Ishikawa (cell line): ENCODE data around the gene LRIT1.

Experiments
- CEBPB ChIP-seq: IDR thresholded peaks from 2 replicates; pipeline ENCODE4 v1.6.1; 2012
- CREB1 ChIP-seq: IDR thresholded peaks from 2 replicates; pipeline ENCODE4 v1.6.1; 2012; ENCODE audit warnings: low read depth
- EGR1 ChIP-seq: IDR thresholded peaks from 2 replicates; pipeline ENCODE4 v1.6.1; 2012
- EP300 ChIP-seq: IDR thresholded peaks from 2 replicates; pipeline ENCODE4 v1.6.1; 2012; ENCODE audit warnings: borderline replicate concordance
- FOXM1 ChIP-seq: IDR thresholded peaks from 2 replicates; pipeline ENCODE4 v1.6.1; 2012; ENCODE audit warnings: low read depth, borderline replicate concordance
- MAX ChIP-seq: IDR thresholded peaks from 2 replicates; pipeline ENCODE4 v1.6.1; 2012
- NFIC ChIP-seq: IDR thresholded peaks from 2 replicates; pipeline ENCODE4 v1.6.1; 2012
- RAD21 ChIP-seq: IDR thresholded peaks from 2 replicates; pipeline ENCODE4 v1.6.1; 2012; ENCODE audit warnings: low read depth
- REST ChIP-seq: IDR thresholded peaks from 2 replicates; pipeline ENCODE4 v1.6.1; 2012; ENCODE audit warnings: low read depth, mild to moderate bottlenecking
- TAF1 ChIP-seq: IDR thresholded peaks from 2 replicates; pipeline ENCODE4 v1.6.1; 2012; ENCODE audit warnings: low read depth, mild to moderate bottlenecking
- TCF12 ChIP-seq: IDR thresholded peaks from 2 replicates; pipeline ENCODE4 v1.6.1; 2012; ENCODE audit warnings: low read depth
- TEAD4 ChIP-seq: IDR thresholded peaks from 2 replicates; pipeline ENCODE4 v1.6.1; 2012
- USF1 ChIP-seq: IDR thresholded peaks from 2 replicates; pipeline ENCODE4 v1.6.1; 2012
- YY1 ChIP-seq: IDR thresholded peaks from 2 replicates; pipeline ENCODE4 v1.6.1; 2012; ENCODE audit warnings: low read depth
- ZBTB7A ChIP-seq: IDR thresholded peaks from 2 replicates; pipeline ENCODE4 v1.6.1; 2012; ENCODE audit warnings: low read depth

LRIT1 gene

GRCh38 chr10:84212014-84212413, 29.3 kb downstream of the LRIT1 start:
- no peak for TF ChIP-seq YY1
- no peak for TF ChIP-seq ZBTB7A
- TF ChIP-seq NFIC: no peak
- no peak for TF ChIP-seq EP300
- TF ChIP-seq MAX: no peak
- TF ChIP-seq CEBPB: no peak
- no peak for TF ChIP-seq TAF1

- TF ChIP-seq YY1 (no peak), EGR1 (no peak), RAD21 (no peak), TCF12 (no peak), CEBPB (no peak), USF1 (no peak), REST (no peak), EP300 (no peak), TAF1 (no peak), ZBTB7A (no peak), CREB1 (no peak), NFIC (no peak), MAX (no peak), TEAD4 (no peak)
These were observed 29.8 kb downstream of the LRIT1 start for GRCh38 chr10:84211566-84211965.

GRCh38 chr10:84208023-84208422, 33.3 kb downstream of the LRIT1 start:
- no peak for TF ChIP-seq CREB1
- TF ChIP-seq ZBTB7A: no peak
- TF ChIP-seq NFIC: no peak
- TF ChIP-seq REST: no peak
- no peak for TF ChIP-seq FOXM1
- no peak for TF ChIP-seq TCF12
- TF ChIP-seq TEAD4: no peak
- no peak for TF ChIP-seq YY1
- TF ChIP-seq CEBPB: no peak

GRCh38 chr10:84205853-84206525, 35.4 kb downstream of the LRIT1 start:
- TF ChIP-seq TEAD4 (no peak), TAF1 (no peak), ZBTB7A (no peak)

- no peak for TF ChIP-seq ZBTB7A
- peak; percentile 83 for TF ChIP-seq RAD21
These were observed 36.1 kb downstream of the LRIT1 start for GRCh38 chr10:84205049-84205852.

GRCh38 chr10:84204610-84205009, 36.7 kb downstream of the LRIT1 start:
- TF ChIP-seq CREB1 (no peak), RAD21 (no peak), TAF1 (no peak), EGR1 (no peak), USF1 (no peak), TEAD4 (no peak), TCF12 (no peak), CEBPB (no peak), EP300 (no peak), MAX (no peak), REST (no peak)
